DND-41 (cell line): ENCODE data around the gene ABCG5.

Experiments used
- EZH2 ChIP-seq: IDR thresholded peaks from 3 replicates; pipeline ENCODE4 v1.6.1; 2012; ENCODE audit warnings: borderline replicate concordance, low read depth, mild to moderate bottlenecking, moderate library complexity, low read length, inconsistent platforms; ENCODE audit not compliant: severe bottlenecking
- TF ChIP-seq, protein P1 (sequence below): IDR thresholded peaks from 2 replicates; pipeline ENCODE4 v1.5.1; 2012; ENCODE audit warnings: borderline replicate concordance, low read length, moderate library complexity, mild to moderate bottlenecking; ENCODE audit not compliant: poor library complexity, severe bottlenecking; ENCODE audit errors: extremely low read depth

DNA sequence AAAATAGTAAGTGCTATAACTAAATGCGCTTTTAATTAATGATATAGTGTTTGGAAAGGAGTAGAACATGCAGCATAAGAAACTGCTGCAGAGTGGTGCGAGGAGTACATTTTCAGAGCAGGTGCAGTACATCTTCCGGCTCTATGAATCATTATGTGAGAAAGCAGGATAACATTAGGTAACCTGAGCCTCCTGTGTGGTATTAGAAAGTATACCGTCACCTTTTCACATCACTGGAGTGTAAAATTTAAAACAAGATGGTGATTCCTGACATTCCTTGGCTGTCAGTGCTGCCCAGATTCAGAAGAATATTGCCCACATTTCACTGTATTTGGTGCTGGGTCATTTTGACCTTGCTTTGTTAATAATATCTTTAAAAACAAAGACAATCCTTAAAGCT, 72.6 kb downstream of the ABCG5 start:
- TF ChIP-seq, protein P1, sequence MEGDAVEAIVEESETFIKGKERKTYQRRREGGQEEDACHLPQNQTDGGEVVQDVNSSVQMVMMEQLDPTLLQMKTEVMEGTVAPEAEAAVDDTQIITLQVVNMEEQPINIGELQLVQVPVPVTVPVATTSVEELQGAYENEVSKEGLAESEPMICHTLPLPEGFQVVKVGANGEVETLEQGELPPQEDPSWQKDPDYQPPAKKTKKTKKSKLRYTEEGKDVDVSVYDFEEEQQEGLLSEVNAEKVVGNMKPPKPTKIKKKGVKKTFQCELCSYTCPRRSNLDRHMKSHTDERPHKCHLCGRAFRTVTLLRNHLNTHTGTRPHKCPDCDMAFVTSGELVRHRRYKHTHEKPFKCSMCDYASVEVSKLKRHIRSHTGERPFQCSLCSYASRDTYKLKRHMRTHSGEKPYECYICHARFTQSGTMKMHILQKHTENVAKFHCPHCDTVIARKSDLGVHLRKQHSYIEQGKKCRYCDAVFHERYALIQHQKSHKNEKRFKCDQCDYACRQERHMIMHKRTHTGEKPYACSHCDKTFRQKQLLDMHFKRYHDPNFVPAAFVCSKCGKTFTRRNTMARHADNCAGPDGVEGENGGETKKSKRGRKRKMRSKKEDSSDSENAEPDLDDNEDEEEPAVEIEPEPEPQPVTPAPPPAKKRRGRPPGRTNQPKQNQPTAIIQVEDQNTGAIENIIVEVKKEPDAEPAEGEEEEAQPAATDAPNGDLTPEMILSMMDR, result no peak
- no peak for TF ChIP-seq EZH2
